HG02588 (cell line): ENCODE data around the gene CCDC28B.
A peak's percentile ranks its signal among the peaks of the same experiment; 100 is the strongest.

ENCODE experiments used
- ATAC-seq: cut with Tn5 transposase; IDR thresholded peaks from one replicate; pipeline ENCODE4 v1.9.1; 2021; ENCODE audit warnings: mild to moderate bottlenecking, moderate library complexity; ENCODE audit not compliant: unreplicated experiment

Gene CCDC28B

DNA sequence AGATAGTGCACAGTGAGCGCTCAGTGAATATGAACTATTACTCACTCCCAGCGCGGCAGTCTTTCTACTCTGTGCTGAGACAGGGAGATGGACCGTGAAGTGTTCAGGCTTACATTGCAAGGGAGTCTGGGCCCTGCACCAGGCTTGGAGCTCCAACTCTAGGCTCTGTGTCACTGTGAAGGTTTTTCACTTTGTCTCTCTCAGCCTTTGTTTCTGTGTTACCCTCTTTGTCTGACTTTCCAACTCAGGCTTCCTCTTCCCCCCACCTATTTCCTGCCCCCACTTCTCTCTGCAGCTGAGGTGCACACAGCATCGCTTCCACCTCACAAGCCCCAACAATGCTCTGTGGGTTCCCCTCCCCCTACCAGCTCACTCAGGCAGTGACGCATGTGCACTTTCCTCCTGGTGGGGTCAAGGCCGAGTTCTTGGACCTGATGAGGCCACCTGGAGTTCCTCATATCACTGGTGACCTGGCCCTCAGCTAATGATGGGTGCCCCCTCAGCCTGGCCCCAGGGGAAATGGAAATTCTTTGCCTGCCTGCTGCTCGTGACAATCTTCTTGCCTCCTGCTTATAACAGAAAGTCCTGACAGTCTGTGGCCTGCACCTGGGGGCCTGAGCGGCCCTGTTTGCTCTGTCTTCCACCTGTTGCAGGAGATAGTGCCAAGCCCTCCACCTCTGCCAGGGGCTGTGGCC lies 49.6 kb downstream of the CCDC28B start:
- peak; percentile 58 for ATAC-seq

DNA sequence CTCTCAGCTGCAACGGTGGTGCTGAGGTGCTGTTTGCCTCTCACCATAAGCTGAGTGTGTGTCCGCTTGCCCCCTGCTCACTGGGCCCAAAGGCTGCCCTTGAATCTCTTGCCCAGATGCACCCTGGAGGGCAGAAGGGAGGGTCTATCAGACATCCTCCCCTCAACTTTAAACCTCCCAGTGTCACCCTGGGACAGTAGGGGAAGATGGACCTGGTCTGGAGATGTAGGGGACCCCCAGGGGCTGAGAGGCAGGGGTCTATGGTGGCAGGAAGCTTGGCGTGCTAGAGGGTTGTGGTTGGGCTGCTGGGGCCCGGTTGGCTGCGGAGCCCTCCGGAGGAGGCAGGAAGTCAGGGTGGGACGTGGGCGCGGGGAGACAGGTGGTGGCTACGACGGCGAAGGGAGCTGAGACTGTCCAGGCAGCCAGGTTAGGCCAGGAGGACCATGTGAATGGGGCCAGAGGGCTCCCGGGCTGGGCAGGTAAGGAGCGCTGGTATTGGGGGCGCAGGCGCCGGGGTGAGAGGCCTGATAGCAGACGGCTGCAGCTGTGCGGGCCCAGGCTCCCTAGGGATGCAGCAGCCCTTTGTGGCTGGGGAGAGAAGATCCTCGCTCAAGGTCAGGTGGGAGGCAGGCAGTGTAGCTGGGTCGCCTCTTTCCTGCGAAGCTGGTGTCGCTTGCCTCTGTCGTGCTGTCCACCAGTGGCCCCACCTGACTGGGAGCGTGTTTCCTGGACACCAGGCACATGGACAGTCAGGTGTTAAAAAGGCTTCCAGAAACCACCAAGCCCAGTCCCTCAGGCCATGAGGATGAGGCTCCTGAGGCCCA lies 50.7 kb downstream of the CCDC28B start, which contains the start of gene LCK:
Gene LCK, plus strand, starts transcription at position 373 of the 824 bp plus-strand sequence. CDS start 23,065 bp downstream, outside the sequence.
- no peak for ATAC-seq
